AG10803 (cell line): ENCODE measurements around the gene PDPR.
"Not testable (repeated sequence)": the region's sequence is repeated elsewhere in the genome, so short reads cannot be mapped to it uniquely, and the experiment has no call there.

Source experiments
- DNase-seq: peaks from one replicate; pipeline ENCODE4 v3.0.0; 2010; ENCODE audit warnings: low read depth
- H3K4me3 ChIP-seq: 2 replicates; pipeline ENCODE4 v1.5.1; 2011; ENCODE audit warnings: mild to moderate bottlenecking, low read length, control low read depth
- TF ChIP-seq, protein P1 (sequence below): conservative IDR thresholded peaks from 2 replicates; pipeline ENCODE4 v1.5.1; 2011; ENCODE audit warnings: mild to moderate bottlenecking, low read length, control low read depth, inconsistent platforms

Gene PDPR

DNA sequence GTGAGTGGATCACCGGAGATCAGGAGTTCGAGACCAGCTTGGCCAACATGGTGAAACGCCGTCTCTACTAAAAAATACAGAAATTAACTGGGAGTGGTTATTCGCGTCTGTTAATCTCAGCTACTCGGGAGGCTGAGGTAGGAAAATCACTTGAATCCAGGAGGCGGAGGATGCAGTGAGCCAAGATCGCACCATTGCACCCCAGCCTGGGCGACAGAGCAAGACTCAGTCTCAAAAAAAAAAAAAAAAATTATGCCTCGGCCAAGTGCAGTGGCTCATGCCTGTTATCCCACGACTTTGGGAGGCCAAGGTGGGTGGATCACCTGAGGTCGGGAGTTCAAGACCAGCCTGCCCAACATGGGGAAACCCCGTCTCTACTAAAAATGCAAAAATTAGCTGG, 9.7 kb downstream of the PDPR start:
- not testable (repeated sequence) for H3K4me3 ChIP-seq, DNase-seq

DNA sequence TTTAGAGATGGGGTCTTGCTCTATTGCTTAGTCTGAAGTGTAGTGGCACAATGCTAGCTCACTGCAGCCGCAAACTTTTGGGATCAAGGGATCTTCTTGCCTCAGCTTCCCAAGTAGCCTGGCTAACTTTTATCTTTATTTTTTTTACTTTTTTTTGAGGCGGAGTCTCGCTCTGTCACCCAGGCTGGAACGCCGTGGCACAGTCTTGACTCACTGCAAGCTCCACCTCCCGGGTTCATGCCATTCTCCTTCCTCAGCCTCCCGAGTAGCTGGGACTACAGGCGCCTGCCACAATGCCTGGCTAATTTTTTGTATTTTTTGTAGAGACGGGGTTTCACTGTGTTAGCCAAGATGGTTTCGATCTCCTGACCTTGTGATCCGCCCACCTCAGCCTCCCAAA, 12.1 kb downstream of the PDPR start:
- DNase-seq, H3K4me3 ChIP-seq: not testable (repeated sequence)

DNA sequence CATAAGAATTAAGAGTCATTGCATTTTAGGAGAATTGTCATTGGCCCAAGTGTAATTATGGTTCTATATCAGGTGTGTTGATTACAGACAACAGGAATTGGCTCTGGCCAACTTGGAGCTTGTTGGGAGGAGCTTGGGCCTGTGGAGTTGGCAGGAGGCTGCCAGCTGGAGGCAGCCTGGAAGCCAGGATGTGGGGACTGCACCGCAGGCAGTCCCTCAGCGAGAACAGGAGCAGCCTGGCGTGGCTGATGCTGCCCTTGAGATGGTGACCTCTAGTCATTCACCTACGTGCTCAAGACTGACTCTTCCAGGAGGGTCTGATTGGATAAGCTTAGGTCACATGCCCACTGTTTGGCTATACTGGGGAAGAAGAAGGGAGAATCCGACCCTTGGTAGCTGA, 13.6 kb downstream of the PDPR start:
- H3K4me3 ChIP-seq, DNase-seq: not testable (repeated sequence)

DNA sequence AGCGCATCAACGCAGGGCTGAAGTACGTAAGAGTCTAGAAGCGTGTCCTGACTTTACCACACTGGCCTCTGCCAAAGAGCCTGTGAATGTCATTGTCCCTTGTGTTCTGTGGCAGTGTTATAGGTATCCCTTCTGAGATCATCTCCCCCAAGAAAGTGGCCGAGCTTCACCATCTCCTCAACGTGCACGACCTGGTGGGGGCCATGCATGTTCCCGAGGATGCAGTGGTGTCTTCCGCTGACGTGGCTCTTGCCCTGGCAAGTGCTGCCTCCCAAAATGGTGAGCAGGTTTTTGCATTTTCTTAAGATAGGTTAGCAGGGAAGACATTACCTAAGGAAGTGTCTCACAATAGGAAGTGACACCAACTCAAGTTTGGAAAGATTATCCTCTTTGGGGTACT, 14.7 kb downstream of the PDPR start:
- DNase-seq: not testable (repeated sequence)

DNA sequence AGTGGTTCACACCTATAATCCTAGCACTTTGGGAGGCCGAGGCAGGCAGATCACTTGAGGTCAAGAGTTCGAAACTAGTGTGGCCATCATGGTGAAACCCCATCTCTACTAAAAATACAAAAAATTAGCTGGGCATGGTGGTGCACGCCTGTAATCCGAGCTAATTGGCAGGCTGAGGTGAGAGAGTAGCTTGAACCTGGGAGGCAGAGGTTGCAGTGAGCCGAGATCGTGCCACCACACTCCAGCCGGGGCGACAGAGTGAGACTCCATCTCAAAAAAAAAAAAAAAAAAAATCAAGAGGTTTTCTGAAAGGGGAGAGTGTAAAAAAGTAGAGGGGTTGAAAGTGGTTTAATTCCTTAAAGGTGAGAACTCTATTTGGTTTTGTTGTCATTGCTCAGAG, 21.7 kb downstream of the PDPR start:
- not testable (repeated sequence) for H3K4me3 ChIP-seq, DNase-seq

More for the DNA sequence above, 14.7 kb downstream of the PDPR start:
- H3K4me3 ChIP-seq: not testable (repeated sequence)

DNA sequence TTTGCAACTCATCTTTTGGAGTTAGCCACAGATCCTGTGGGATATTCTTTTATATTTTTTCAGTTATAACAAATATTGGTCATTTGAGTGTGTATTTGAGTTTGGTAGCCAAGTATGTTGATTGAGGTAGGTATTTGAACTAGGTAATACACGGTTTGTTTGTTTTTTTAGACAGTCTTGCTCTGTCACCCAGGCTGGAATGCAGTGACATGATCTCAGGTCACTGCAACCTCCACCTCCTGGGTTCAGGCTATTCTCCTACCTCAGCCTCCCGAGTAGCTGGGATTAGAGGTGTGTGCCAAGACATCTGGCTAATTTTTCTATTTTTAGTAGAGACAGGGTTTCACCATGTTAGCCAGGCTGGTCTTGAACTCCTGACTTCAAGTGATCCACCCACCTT, 22.5 kb downstream of the PDPR start:
- DNase-seq, H3K4me3 ChIP-seq: not testable (repeated sequence)

DNA sequence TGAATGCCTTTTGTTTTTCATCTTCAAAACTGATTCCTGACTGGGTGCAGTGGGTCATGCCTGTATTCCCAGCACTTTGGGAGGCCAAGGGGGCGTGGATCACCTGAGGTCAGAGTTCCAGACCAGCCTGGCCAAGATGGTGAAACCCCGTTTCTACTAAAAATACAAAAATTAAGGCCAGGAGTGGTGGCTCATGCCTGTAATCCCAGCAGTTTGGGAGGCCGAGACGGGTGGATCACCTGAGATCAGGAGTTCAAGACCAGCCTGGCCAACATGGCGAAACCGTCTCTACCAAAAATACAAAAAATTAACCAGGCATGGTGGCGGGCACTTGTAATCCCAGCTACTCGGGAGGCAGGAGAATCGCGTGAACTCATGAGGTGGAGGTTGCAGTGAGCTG, 28.6 kb downstream of the PDPR start:
- H3K4me3 ChIP-seq, DNase-seq: not testable (repeated sequence)

DNA sequence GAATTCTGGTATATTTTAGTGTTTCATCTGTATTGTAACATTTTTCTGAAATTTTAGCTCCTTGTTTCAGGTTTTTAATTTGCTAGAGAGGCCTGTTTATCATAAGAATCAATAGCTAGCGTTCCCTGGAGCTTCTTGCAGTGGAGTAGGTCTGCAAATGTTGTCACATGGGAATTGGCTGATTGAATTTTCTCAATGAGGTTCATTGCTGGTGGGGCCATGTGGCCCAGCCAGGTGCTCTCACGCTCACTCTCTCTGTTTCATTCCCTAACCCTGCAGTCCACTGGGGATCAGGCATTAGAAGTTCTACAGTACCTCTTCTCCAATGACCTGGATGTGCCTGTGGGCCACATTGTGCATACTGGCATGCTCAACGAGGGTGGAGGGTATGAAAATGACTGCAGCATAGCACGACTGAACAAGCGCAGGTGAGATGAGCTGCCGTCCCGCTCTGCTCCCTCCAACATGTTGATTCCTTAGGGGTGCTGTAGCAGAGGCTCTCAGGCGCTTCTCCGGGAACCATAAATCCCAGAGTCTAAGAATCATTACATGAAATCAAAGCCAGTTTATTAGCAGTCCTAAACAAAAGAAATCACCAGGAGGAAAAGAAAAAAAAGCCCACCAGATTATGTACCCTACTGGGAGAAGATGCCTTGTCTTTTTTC, 29.2 kb downstream of the PDPR start:
- not testable (repeated sequence) for H3K4me3 ChIP-seq, DNase-seq

DNA sequence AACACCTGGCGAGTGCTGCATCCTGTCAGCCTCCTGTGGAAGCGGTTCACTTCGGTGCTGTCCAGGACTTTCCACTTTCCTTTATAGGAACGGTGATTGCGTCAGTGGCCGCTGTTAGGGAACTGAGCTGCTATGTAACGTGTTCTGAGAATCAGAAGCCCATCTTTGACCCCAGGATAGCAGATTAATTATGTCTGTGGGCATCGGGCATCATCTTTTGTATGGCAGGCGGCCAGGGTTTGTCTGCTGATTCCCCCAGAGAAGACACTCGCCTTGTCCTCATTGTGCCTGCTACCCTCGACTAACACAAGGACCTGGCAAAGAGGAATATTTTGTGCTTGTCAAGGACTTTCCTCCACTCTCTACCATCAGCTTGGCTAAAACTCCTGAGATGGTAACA, 33.7 kb downstream of the PDPR start:
- not testable (repeated sequence) for H3K4me3 ChIP-seq, DNase-seq

DNA sequence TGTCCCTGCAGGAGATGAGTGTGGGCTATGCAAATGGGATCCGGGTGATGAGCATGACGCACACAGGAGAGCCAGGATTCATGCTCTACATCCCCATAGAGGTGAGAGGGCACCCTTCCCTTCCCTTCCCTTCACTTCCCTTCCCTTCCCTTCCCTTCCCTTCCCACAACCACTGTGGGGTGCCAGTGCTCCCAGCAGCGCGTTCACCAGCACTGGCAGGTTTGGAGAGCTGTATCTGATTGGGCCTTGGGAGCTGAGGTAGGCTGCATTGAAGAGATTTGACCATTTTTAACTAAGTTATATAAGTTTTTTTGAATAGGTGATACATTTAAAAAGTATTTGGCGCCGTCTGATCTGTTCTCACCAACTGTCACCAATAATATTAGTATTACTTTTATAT, 34.3 kb downstream of the PDPR start:
- not testable (repeated sequence) for DNase-seq

DNA sequence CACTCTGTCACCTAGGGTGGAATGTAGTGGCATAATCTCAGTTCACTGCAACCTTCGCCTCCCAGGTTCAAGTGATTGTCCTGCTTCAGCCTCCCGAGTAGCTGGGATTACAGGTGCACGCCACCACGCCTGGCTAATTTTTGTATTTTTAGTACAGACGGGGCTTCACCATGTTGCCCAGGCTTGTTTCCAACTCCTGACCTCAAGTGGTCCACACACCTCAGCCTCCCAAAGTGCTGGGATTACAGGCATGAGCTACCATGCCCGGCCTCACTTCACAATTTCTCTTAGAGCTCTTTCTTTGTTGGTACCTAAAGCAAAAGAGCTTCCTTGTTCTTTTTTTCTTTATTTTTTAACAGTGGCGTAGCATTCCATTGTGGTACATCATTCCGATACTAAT, 35.2 kb downstream of the PDPR start:
- not testable (repeated sequence) for H3K4me3 ChIP-seq, DNase-seq

More for the DNA sequence above, 34.3 kb downstream of the PDPR start:
- H3K4me3 ChIP-seq: not testable (repeated sequence)

DNA sequence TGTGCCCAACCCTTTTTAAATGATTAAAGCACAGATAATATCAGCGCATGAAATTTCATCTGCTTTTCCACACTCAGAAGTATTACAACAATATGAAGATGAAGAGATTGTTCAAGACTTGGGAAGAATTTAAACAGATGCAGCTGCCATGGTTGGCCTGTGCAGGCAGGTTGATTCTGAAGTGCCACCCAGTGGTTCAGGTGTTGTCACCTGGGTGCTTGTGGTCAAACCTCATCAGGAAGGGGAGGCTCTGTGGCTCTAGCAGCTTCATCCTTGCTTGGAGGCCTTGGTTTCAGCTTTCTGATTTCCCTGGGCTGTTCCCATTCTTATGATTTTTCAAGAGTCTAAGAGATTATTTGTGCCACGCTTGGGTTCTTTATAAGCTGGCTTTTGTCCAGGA, 37.3 kb downstream of the PDPR start:
- no peak for DNase-seq
- TF ChIP-seq, protein P1, sequence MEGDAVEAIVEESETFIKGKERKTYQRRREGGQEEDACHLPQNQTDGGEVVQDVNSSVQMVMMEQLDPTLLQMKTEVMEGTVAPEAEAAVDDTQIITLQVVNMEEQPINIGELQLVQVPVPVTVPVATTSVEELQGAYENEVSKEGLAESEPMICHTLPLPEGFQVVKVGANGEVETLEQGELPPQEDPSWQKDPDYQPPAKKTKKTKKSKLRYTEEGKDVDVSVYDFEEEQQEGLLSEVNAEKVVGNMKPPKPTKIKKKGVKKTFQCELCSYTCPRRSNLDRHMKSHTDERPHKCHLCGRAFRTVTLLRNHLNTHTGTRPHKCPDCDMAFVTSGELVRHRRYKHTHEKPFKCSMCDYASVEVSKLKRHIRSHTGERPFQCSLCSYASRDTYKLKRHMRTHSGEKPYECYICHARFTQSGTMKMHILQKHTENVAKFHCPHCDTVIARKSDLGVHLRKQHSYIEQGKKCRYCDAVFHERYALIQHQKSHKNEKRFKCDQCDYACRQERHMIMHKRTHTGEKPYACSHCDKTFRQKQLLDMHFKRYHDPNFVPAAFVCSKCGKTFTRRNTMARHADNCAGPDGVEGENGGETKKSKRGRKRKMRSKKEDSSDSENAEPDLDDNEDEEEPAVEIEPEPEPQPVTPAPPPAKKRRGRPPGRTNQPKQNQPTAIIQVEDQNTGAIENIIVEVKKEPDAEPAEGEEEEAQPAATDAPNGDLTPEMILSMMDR: no peak
- H3K4me3 ChIP-seq: no peak overlapping the region

DNA sequence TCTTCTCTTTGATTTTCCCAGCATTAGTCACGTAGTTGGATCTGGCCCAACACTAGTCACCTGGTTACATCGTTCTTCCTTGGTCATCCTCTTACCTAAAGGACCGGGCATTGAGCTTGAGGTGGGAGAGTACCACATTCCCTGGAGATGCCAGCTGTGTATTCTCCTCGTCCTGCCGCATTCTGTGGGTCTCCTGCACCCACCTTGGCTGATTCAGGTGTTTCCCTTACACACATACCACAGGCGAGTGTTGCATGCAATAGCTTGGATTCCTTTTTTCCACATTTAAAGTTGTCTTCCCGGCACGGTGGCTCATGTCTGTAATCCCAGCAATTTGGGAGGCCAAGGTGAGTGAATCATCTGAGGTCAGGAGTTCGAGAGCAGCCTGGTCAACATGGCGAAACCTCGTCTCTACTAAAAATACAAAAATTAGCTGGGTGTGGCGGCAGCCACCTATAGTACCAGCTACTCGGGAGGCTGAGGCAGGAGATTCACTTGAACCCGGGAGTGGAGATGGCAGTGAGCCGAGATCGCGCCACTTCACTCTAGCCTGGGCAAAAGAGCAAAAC, 37.9 kb downstream of the PDPR start:
- TF ChIP-seq, protein P1: no peak
- DNase-seq: no peak
- no peak overlapping the region for H3K4me3 ChIP-seq
